WTC11 (cell line): ENCODE results near the gene METRNL. TPM values are rescaled to one million over a fixed set of nuclear protein-coding genes. Genes with fewer than 3 reads are reported as not detected.

Experiments
- ATAC-seq: fragments of 200-7000 bp; cut with Tn5 transposase; 2 replicates; pipeline ENCODE4 v1.10.0; 2021; ENCODE audit warnings: mild to moderate bottlenecking, moderate library complexity
- CTCF ChIA-PET: fragments of 300-600 bp; sonication (Branson Sonifier 250); formaldehyde crosslinking; loops from one replicate; lab custom pipeline; 2021; ENCODE audit warnings: antibody characterized with exemption; lab: Charles Lee
- POLR2A ChIA-PET: fragments of 350-600 bp; sonication (Branson Sonifier 250); formaldehyde crosslinking; loops from one replicate; lab custom pipeline; 2021; ENCODE audit warnings: antibody characterized with exemption; lab: Charles Lee
- DNase-seq: peaks from one replicate; pipeline ENCODE4 v3.0.0; 2021; ENCODE audit warnings: low spot score
- H3K27ac Mint-ChIP-seq: 2 replicates; pipeline ENCODE4 v1.8.0; 2021; ENCODE audit warnings: mixed read lengths
- H3K27me3 Mint-ChIP-seq: 2 replicates; pipeline ENCODE4 v1.8.0; 2021; ENCODE audit warnings: low read depth, mild to moderate bottlenecking, moderate library complexity, mixed read lengths
- H3K36me3 Mint-ChIP-seq: 2 replicates; pipeline ENCODE4 v1.8.0; 2021; ENCODE audit warnings: mixed read lengths
- H3K4me1 Mint-ChIP-seq: 2 replicates; pipeline ENCODE4 v1.8.0; 2022; ENCODE audit warnings: mixed read lengths
- H3K4me3 Mint-ChIP-seq: 2 replicates; pipeline ENCODE4 v1.8.0; 2021; ENCODE audit warnings: mild to moderate bottlenecking, moderate library complexity, mixed read lengths
- H3K9me3 Mint-ChIP-seq: 2 replicates; pipeline ENCODE4 v1.8.0; 2021; ENCODE audit warnings: mixed read lengths
- ATF3 ChIP-seq: sonication (generic); formaldehyde crosslinking; conservative IDR thresholded peaks from 2 replicates; pipeline ENCODE4 v1.8.1; 2022; ENCODE audit warnings: mild to moderate bottlenecking, missing genetic modification reagents
- CBFB ChIP-seq: sonication (generic); formaldehyde crosslinking; IDR thresholded peaks from 2 replicates; pipeline ENCODE4 v1.8.1; 2022; ENCODE audit warnings: mild to moderate bottlenecking, low read depth, missing genetic modification reagents
- CREB1 ChIP-seq: sonication (generic); formaldehyde crosslinking; IDR thresholded peaks from 2 replicates; pipeline ENCODE4 v1.8.0; 2023; ENCODE audit warnings: mild to moderate bottlenecking, missing genetic modification reagents
- CTCF ChIP-seq: fragments of 200-600 bp; IDR thresholded peaks from 2 replicates; pipeline ENCODE4 v1.8.0; 2022; ENCODE audit warnings: antibody characterized with exemption
- E2F5 ChIP-seq: sonication (generic); formaldehyde crosslinking; IDR thresholded peaks from 2 replicates; pipeline ENCODE4 v1.8.1; 2022; ENCODE audit warnings: mild to moderate bottlenecking, moderate library complexity, missing genetic modification reagents
- GABPB1 ChIP-seq: sonication (generic); formaldehyde crosslinking; IDR thresholded peaks from 2 replicates; pipeline ENCODE4 v1.8.1; 2023; ENCODE audit warnings: mild to moderate bottlenecking, missing genetic modification reagents
- HMGA2 ChIP-seq: fragments of 250-450 bp; sonication (Bioruptor Pico); IDR thresholded peaks from 2 replicates; pipeline ENCODE4 v1.4.0; 2021; ENCODE audit warnings: mild to moderate bottlenecking, moderate library complexity
- JAZF1 ChIP-seq: fragments of 250-450 bp; sonication (Bioruptor Pico); IDR thresholded peaks from 2 replicates; pipeline ENCODE4 v1.9.0; 2021; ENCODE audit warnings: moderate library complexity, mild to moderate bottlenecking, inconsistent platforms
- KAT7 ChIP-seq: sonication (generic); formaldehyde crosslinking; IDR thresholded peaks from 2 replicates; pipeline ENCODE4 v1.8.1; 2023; ENCODE audit warnings: missing genetic modification reagents, mild to moderate bottlenecking, borderline replicate concordance
- MAX ChIP-seq: sonication (generic); formaldehyde crosslinking; IDR thresholded peaks from 2 replicates; pipeline ENCODE4 v1.8.0; 2022; ENCODE audit warnings: mild to moderate bottlenecking, missing genetic modification reagents
- NFATC4 ChIP-seq: fragments of 250-450 bp; sonication (Bioruptor Pico); IDR thresholded peaks from 2 replicates; pipeline ENCODE4 v1.9.0; 2021; ENCODE audit warnings: mild to moderate bottlenecking
- ZNF121 ChIP-seq: sonication (generic); formaldehyde crosslinking; IDR thresholded peaks from 2 replicates; pipeline ENCODE4 v1.8.0; 2023; ENCODE audit warnings: missing genetic modification reagents
- ZNF425 ChIP-seq: fragments of 250-450 bp; sonication (Bioruptor Pico); conservative IDR thresholded peaks from 2 replicates; pipeline ENCODE4 v1.9.0; 2021; ENCODE audit warnings: mild to moderate bottlenecking
- total RNA-seq: library from RNA; stranded (reverse); gene quantifications from 3 replicates; pipeline ENCODE4 v1.2.3, GENCODE V29; 2021
- TF ChIP-seq, protein P1 (sequence below): fragments of 250-450 bp; sonication (Bioruptor Pico); IDR thresholded peaks from 2 replicates; pipeline ENCODE4 v2.1.2; 2022; ENCODE audit warnings: mild to moderate bottlenecking, moderate library complexity
- TF ChIP-seq, protein P2 (sequence below): fragments of 250-450 bp; sonication (Bioruptor Pico); IDR thresholded peaks from 2 replicates; pipeline ENCODE4 v1.8.0; 2021; ENCODE audit warnings: mild to moderate bottlenecking
- TF ChIP-seq, protein P3 (sequence below): sonication (generic); formaldehyde crosslinking; IDR thresholded peaks from 2 replicates; pipeline ENCODE4 v1.8.0; 2022; ENCODE audit warnings: mild to moderate bottlenecking, missing genetic modification reagents
- TF ChIP-seq, protein P4 (sequence below): sonication (generic); formaldehyde crosslinking; IDR thresholded peaks from 2 replicates; pipeline ENCODE4 v1.8.1; 2023; ENCODE audit warnings: mild to moderate bottlenecking, missing genetic modification reagents, borderline replicate concordance
- TF ChIP-seq, protein P5 (sequence below): sonication (generic); formaldehyde crosslinking; IDR thresholded peaks from 2 replicates; pipeline ENCODE4 v1.8.0; 2023; ENCODE audit warnings: missing genetic modification reagents

Gene METRNL
- total RNA-seq, 1 experiment from 2014 or later, result 27.7 TPM

GRCh38 chr17:83116311-83116771, 36.9 kb downstream of the METRNL start:
- Mint-ChIP-seq H3K9me3 (no peaks in the 10 kb centered on the region), H3K27ac (no peak overlapping the region), H3K4me3 (no peak overlapping the region), H3K4me1 (peaks cover 20% of the 10 kb centered on the region), H3K36me3 (no peaks in the 10 kb centered on the region)
- DNase-seq (no peak), ATAC-seq (no peak)
- POLR2A ChIA-PET, result no interaction called here
- TF ChIP-seq JAZF1 (CRISPR knock-in tag) (no peak), MAX (CRISPR knock-in tag) (no peak), ZNF425 (CRISPR knock-in tag) (no peak), NFATC4 (CRISPR knock-in tag) (no peak), CBFB (CRISPR knock-in tag) (no peak)
- TF ChIP-seq, protein P1, sequence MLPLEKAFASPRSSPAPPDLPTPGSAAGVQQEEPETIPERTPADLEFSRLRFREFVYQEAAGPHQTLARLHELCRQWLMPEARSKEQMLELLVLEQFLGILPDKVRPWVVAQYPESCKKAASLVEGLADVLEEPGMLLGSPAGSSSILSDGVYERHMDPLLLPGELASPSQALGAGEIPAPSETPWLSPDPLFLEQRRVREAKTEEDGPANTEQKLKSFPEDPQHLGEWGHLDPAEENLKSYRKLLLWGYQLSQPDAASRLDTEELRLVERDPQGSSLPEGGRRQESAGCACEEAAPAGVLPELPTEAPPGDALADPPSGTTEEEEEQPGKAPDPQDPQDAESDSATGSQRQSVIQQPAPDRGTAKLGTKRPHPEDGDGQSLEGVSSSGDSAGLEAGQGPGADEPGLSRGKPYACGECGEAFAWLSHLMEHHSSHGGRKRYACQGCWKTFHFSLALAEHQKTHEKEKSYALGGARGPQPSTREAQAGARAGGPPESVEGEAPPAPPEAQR (CRISPR knock-in tag), result no peak
- TF ChIP-seq, protein P2, sequence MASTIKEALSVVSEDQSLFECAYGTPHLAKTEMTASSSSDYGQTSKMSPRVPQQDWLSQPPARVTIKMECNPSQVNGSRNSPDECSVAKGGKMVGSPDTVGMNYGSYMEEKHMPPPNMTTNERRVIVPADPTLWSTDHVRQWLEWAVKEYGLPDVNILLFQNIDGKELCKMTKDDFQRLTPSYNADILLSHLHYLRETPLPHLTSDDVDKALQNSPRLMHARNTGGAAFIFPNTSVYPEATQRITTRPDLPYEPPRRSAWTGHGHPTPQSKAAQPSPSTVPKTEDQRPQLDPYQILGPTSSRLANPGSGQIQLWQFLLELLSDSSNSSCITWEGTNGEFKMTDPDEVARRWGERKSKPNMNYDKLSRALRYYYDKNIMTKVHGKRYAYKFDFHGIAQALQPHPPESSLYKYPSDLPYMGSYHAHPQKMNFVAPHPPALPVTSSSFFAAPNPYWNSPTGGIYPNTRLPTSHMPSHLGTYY (CRISPR knock-in tag), result no peak
- TF ChIP-seq, protein P3, sequence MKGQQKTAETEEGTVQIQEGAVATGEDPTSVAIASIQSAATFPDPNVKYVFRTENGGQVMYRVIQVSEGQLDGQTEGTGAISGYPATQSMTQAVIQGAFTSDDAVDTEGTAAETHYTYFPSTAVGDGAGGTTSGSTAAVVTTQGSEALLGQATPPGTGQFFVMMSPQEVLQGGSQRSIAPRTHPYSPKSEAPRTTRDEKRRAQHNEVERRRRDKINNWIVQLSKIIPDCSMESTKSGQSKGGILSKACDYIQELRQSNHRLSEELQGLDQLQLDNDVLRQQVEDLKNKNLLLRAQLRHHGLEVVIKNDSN (CRISPR knock-in tag), result no peak
- TF ChIP-seq, all 79 proteins: peak for 0
- H3K27me3 Mint-ChIP-seq, result peaks cover 8% of the 10 kb centered on the region
- CTCF ChIA-PET, result no interaction called here

DNA sequence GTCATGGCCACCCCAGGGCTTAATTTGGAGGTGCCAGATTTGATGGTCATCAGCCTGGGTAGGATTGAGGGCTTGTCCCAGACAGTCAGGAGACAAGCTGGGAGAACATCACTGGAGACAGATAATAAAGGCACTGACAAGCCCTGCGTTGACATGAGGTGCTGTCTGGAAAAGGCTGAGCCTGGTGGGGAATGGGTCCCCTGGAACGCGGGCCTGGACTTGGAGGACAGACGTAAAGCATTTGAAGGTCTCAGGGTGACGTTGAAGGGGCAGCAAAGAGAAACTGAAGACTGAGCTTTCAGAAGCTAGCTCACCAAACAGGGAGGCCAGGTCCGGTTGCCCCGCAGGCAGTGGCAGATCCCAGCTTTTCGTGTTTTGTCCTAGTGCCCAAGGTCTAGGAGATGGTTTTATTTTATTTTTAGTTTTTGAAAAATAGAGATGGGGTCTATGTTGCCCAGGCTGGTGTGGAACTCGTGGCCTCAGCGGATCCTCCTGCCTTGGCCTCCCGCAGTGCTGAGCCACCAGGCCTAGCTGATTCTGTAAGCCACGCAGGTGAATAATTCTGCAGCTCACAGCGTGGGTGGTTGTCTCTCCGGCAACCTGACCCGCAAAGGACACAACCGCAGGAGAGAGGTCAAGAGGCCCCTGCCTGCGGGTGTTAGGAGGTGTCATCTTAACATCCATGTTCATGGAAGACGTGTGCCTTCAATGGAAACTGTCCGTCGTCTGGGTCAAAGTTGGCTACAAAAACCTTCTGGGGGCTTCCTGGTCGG, 37.6 kb downstream of the METRNL start:
- no peak overlapping the region for H3K27ac Mint-ChIP-seq
- DNase-seq (no peak), ATAC-seq (no peak)
- H3K36me3 Mint-ChIP-seq, result no peaks in the 10 kb centered on the region; the same call in 1 of the 2 replicates
- no peak overlapping the region for H3K4me3 Mint-ChIP-seq
- peaks cover 14% of the 10 kb centered on the region for H3K27me3 Mint-ChIP-seq
- H3K4me1 Mint-ChIP-seq, result peaks cover 25% of the 10 kb centered on the region
- H3K9me3 Mint-ChIP-seq, result no peaks in the 10 kb centered on the region
- ChIA-PET POLR2A (no interaction called here), CTCF (no interaction called here)
- TF ChIP-seq GABPB1 (CRISPR knock-in tag), result no peak
- no peak for TF ChIP-seq HMGA2 (CRISPR knock-in tag)
- no peak for TF ChIP-seq E2F5 (CRISPR knock-in tag)
- TF ChIP-seq, protein P4, sequence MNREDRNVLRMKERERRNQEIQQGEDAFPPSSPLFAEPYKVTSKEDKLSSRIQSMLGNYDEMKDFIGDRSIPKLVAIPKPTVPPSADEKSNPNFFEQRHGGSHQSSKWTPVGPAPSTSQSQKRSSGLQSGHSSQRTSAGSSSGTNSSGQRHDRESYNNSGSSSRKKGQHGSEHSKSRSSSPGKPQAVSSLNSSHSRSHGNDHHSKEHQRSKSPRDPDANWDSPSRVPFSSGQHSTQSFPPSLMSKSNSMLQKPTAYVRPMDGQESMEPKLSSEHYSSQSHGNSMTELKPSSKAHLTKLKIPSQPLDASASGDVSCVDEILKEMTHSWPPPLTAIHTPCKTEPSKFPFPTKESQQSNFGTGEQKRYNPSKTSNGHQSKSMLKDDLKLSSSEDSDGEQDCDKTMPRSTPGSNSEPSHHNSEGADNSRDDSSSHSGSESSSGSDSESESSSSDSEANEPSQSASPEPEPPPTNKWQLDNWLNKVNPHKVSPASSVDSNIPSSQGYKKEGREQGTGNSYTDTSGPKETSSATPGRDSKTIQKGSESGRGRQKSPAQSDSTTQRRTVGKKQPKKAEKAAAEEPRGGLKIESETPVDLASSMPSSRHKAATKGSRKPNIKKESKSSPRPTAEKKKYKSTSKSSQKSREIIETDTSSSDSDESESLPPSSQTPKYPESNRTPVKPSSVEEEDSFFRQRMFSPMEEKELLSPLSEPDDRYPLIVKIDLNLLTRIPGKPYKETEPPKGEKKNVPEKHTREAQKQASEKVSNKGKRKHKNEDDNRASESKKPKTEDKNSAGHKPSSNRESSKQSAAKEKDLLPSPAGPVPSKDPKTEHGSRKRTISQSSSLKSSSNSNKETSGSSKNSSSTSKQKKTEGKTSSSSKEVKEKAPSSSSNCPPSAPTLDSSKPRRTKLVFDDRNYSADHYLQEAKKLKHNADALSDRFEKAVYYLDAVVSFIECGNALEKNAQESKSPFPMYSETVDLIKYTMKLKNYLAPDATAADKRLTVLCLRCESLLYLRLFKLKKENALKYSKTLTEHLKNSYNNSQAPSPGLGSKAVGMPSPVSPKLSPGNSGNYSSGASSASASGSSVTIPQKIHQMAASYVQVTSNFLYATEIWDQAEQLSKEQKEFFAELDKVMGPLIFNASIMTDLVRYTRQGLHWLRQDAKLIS, result no peak
- TF ChIP-seq, protein P5, sequence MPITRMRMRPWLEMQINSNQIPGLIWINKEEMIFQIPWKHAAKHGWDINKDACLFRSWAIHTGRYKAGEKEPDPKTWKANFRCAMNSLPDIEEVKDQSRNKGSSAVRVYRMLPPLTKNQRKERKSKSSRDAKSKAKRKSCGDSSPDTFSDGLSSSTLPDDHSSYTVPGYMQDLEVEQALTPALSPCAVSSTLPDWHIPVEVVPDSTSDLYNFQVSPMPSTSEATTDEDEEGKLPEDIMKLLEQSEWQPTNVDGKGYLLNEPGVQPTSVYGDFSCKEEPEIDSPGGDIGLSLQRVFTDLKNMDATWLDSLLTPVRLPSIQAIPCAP (CRISPR knock-in tag), result no peak
- TF ChIP-seq, protein P1 (CRISPR knock-in tag), result no peak
- TF ChIP-seq ATF3, result no peak
- TF ChIP-seq ZNF121, result no peak
- TF ChIP-seq CTCF, result no peak
- TF ChIP-seq KAT7 (CRISPR knock-in tag), result no peak
- TF ChIP-seq CREB1 (CRISPR knock-in tag), result no peak
